ELR (cell line): ENCODE results near the gene EFHC2.

Experiments used
- DNase-seq: peaks from one replicate; pipeline ENCODE4 v3.0.0-alpha.2; 2015; ENCODE audit warnings: low read depth

Gene EFHC2

DNA sequence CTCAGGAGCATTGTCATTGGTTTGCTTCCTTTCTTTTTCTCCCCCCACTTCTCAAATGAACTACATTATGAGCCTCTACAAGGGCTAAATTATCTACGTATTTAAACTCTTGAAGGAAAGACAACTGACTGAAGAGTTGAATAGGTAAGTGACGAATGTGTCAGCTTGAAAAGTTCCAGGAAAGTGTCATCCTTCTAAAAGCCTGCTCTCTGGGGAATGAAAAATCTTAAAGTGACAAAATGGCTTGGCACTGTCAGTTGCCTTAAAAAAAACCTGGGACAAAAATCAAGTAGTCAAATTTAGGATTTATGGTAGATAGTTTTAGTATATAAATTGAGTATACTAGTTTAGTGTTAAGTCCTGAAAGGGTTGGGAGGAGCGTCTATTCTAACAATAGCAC is 196.3 kb downstream of the EFHC2 start:
- no peak for DNase-seq

DNA sequence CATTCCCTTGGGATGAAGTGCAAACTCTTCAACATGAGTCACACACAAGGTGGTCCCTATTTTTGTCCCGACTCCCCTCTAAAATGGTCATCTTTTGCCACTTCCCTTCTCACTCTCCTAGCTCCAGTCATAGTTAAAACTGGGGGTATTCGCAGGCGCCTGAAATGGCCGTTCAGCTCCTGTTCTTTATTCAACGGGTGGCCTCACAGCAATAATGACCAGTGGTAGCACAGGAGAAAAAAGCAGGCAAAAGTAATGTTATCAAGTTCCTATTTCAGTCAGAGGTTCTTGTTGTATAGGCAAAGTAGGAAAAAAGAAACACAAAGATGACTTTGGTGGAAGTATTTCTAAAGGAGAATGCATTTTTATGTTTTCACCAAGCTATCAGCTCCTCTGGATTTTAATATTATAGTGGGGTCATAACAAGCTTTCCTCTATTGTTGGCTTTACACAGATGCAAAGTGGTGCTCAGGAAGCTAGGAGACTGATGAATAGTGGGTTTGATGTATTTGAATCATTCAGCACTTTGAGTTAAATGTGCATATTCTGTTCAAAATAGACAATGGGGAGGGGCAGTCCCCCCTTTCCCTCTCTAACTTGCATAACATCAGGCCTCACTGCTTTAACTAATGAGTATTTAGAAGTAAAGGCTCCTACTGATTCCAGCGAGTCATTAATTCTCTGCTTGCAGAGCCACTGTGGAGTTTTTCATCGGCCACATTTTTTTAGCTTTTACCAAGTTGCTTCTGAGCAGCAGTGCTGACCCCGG is 199.1 kb downstream of the EFHC2 start:
- DNase-seq: no peak

DNA sequence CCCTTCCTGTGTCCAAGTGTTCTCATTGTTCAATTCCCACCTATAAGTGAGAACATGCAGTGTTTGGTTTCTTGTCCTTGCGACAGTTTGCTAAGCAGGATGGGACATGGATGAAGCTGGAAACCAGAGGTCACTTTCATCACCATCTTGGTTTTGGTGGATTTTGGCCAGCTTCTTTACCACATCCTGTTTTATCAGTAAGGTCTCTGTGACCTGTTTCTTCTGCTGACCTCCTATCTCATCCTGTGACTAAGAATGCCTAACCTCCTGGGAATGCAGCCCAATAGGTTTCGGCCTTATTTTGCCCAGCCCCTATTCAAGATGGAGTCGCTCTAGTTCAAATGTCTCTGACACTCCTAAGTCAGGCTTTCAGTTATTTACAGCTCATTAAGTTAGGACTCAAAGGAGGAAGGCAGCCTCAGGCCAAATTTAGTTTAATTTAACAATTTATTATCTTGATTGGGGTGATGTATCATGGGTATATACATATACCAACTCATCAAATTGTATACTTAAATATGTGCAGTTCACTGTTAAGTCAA is 200.3 kb downstream of the EFHC2 start:
- peak; percentile 4 for DNase-seq

DNA sequence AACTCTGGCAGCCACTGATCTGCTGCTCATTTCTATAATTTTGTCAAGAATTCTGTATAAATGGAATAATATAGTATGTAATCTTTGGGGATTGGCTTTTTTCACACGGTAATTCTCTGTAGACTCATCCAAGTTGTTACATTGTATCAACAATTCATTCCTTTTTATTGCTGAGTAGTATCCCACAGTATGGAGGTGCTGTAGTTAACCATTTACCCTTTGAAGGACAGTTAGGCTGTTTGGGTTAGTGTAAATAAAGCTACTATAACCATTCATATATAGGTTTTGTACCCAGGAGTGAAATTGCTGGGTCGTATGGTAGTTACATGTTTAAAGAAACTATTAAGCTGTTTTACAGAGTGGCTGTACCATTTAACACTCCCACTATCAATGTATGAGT is 213.3 kb downstream of the EFHC2 start:
- no peak for DNase-seq

DNA sequence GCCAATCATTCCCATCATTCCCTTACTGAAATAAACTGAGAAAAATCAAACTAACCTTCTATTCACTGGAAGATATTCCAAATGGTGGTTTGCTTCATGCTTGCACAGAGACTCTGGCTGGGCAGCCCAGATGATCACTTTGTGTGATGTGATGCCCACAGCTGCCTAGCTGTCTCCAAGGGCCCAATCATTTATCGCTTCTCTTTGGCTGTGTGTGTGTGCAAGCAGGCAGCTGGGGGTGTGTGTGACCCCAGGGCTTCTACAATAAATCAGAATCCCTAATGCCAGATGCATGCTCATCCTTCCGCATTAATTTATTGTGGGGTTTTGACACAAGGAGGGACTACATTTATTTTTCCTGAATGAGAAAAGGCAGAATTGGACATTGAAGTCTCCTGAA is 230.1 kb downstream of the EFHC2 start:
- DNase-seq: no peak

DNA sequence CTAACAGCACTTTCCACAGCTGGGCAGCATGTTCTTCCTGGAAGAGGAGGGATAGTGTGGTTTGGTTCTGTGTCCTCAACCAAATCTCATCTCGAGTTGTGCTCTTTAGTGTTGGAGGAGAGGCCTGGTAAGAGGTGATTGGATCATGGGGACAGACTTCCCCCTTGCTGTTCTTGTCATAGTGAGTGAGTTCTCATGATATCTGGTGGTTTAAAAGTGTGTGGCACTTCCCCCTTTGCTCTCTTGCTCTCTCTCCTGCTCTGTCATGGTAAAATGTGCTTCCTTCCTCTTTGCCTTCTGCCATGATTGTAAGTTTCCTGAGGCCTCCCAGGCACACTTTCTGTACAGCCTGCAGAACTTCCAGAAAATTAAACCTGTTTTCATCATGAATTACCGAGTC is 236.6 kb downstream of the EFHC2 start:
- DNase-seq: no peak

DNA sequence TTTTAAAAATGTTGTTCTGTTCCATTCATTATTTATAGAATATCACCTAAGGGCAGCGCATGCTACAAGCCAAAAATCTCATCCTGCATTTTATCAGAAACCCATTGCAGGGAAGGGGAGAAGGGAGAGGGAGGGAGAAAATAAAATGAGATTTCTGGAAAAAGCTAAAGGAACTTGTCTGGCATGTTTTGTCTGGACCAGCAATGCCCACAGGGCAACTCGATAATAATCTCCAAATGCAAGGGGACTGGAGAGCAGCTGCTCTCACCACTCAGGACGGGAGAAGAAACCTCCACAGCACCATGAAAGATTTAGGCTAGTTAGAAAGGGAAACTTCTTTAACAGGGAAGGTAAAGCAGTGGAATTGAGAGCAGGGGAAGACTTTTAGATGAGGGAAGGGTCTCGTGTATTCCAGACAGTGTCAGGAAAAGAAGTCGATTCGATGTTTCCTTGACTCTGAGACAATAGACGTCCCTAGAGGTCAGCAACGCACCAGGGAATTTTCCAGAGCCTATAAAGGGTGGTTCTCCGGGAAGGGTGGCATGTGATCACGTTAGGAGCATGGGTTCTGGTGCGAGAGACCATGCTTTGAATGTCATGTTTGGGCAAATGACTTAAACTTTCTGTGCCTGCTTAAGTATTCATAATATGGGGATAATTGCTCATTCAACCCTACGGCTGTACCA is 238.1 kb downstream of the EFHC2 start:
- DNase-seq: peak; percentile 1

DNA sequence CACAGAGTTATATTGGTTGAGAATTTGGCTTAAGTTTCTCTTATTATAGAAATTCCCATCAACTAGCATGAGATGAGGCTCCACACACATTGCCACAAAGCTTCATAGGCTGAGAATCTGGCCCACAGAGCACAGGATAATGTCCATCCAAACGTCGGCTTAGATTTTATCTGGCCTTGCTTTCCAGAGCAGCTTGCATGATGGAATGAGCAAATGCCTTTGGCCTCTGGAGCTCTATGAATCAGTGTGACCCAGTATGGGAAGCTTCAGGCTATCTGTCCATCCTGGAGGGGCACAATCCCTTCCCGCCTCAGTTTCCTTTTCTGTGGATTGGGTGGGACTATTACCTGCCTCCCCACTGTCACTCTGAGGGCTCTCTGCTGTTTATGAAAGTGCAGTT is 238.8 kb downstream of the EFHC2 start:
- DNase-seq: no peak

DNA sequence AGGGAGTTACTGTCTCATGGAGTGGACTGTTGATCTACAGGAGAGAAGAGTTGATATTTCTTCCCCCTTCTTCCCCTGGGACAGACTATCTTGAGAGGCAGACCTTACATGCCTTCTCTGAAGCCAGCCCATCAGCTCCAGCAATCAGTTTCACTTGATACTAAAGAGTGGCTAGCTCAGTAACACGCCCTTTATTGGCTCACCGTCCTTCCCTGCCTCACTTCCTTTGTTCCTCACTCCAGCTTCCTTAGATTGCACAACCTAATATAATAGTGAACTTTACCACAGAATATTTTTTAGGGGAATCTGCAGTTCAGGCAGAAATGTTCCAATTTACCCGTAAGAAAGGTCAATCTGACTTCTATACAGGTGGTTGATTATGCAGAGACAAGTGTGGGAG is 242.2 kb downstream of the EFHC2 start:
- DNase-seq: no peak

DNA sequence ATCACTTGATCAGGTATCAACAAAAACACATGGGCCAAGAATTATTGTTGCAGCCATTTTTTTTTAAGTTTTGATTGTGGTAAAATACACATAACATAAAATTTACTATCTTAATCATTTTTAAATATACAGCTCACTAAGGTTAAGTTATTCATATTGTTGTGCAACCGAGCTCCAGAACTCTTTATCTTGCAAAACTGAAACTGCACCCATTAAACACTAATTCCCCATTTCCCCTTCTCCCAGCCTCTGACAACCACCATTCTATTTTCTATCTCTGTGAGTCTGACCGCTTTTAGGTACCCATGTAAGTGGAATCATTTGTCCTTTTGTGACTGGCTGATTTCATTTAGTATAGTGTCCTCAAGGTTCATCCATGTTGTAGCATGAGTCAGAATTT is 244.1 kb downstream of the EFHC2 start:
- no peak for DNase-seq
